Stimulated activated naive CD8-positive, alpha-beta T cell treated with anti-CD3 and anti-CD28 coated beads, Interleukin-15, Interleukin-2, amounts not matched to agents 100 ng/mL and 50 ng/mL, for 24 hours (primary cell): ENCODE measurements around the gene ZNF768.
"Not testable (repeated sequence)": the region's sequence is repeated elsewhere in the genome, so short reads cannot be mapped to it uniquely, and the experiment has no call there.

ENCODE experiments used
- H3K27ac Mint-ChIP-seq: one replicate; pipeline ENCODE4 v1.8.0; 2021; ENCODE audit warnings: mild to moderate bottlenecking, mixed read lengths
- H3K27me3 Mint-ChIP-seq: one replicate; pipeline ENCODE4 v1.8.0; 2021; ENCODE audit warnings: mixed read lengths
- H3K36me3 Mint-ChIP-seq: one replicate; pipeline ENCODE4 v1.8.0; 2021; ENCODE audit warnings: low read depth, mixed read lengths
- H3K4me1 Mint-ChIP-seq: one replicate; pipeline ENCODE4 v1.8.0; 2021; ENCODE audit warnings: low read depth, mixed read lengths
- H3K4me3 Mint-ChIP-seq: one replicate; pipeline ENCODE4 v1.8.0; 2021; ENCODE audit warnings: mild to moderate bottlenecking, mixed read lengths
- H3K9me3 Mint-ChIP-seq: one replicate; pipeline ENCODE4 v1.8.0; 2021; ENCODE audit warnings: mixed read lengths

Gene ZNF768

DNA sequence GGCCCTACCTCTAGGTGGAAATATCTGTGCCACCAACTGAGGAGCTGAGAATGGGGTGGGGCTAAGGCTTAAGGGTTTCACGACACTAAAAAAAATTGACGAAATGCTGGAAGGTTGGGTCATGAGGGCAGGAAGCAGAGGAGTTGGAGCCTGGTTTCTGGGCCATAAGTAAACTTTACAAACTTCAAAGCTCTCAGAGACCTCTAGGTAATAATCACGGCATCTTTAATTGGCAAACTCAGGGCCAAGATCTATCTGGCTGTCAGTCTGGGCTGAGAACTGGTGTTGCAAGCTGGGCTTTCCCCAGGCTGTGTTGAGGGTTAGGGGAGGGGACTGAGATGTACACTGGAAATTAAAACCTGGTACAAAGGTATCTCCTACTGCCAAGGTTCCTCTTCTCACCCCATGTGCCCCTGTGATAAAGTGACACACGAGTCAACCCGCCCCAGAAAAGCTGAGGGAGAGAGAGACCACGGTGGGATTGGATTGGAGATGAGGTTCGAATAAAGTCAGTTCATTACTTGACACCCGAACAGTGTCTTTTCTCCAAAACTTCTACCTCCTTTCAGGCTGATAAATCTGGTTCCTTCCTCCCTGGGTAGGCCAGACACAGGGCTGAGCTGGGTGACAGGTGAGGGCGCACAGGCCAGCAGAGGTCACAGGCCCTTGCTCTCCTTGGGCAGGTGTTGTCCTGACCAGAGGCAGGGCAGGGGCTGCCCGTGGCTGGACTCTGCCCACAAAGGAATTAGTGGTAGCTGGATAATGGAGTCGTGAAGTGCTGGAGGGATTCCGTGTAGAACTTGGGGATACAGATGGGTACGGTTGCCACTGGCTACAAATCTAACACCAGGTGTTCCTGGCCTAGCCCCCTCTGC is 4.0 kb upstream of the ZNF768 start:
- peaks cover 46% of the 10 kb centered on the region for H3K4me1 Mint-ChIP-seq
- no peaks in the 10 kb centered on the region for H3K27me3 Mint-ChIP-seq
- no peak overlapping the region for H3K4me3 Mint-ChIP-seq
- H3K9me3 Mint-ChIP-seq, result no peaks in the 10 kb centered on the region
- H3K27ac Mint-ChIP-seq, result peak overlapping the region; percentile 55
- H3K36me3 Mint-ChIP-seq, result peaks cover 21% of the 10 kb centered on the region

DNA sequence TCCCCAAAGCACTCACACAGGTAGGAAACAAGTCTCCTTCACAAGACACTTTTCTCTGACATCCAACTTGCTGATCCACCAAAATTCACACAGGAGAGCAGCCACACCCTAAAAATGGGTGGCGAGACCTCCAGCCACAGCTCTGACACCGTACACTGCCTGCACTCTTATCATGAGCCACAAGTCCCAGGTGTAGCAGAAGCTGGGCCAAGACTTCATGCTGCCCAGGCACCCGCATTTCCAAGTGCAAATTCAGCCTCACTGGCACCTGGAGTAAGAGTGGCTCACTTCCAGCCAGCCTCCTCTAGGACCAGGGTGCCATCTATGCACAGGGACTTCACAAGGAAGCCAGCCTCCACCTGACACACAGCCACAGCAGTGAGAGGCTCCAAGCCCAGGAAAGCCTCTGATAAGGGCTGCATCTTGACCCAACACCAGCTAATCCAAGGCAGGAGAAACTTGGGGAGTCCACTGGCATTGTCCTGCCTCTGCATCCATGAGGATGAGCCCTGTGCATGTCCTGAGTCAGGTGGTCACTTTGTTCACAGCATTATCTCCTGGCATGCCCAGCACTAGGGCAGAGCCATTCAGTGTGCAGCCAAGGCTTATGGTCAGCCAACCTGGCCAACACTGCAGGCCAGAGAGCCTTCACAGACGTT is 2.6 kb upstream of the ZNF768 start:
- Mint-ChIP-seq H3K9me3 (no peaks in the 10 kb centered on the region), H3K27me3 (no peaks in the 10 kb centered on the region), H3K4me1 (peaks cover 43% of the 10 kb centered on the region), H3K27ac (no peak overlapping the region), H3K36me3 (peaks cover 17% of the 10 kb centered on the region), H3K4me3 (no peak overlapping the region)

- H3K9me3 Mint-ChIP-seq, result no peaks in the 10 kb centered on the region
- peak overlapping the region; percentile 62 for H3K27ac Mint-ChIP-seq
- H3K4me1 Mint-ChIP-seq, result peaks cover 32% of the 10 kb centered on the region
These were observed 1.3 kb upstream of the ZNF768 start for GRCh38 chr16:30527635-30528178.

DNA sequence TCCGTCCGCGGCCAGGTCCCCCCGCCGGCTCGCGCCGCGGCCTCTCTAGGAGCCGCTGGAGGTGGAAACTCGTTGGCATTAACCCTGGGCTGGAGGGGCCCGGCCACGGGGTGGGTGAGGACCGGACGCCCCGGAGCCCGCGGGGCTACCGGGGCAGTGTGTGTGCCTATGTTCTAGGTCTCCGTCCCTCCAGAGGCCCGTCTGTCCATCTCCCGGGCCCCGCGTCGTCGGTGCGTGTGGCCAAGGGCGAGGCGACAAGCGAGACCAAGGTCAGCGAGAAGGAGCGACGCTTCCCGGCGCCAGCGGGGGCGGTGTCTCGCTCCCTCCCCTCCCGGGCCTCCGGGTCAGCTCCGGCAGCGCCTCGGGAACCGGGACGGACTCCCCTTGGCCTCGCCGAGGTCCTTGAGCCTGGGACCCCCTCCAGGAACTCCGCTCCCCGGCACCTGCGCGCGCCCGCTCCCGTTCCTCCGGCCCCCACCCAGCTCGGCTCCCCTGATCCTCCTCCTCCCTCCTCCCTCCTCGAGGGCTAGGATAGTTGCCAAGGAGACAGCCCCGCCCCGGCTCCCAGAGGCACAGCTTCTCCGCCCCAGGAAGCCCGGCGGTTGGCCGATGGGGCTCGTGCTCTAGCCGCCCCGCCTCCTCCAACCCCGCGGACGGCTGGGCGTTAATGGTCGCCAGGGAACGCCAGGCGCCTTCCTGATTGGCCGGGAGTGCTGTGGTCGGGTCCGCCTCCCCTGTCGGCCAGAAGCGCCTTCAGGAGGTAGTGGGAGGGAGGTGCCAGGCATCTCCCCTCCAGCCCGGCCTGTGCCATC is 663 bp upstream of the ZNF768 start:
- peak overlapping the region; percentile 71 for H3K4me3 Mint-ChIP-seq
- peaks cover 17% of the 10 kb centered on the region for H3K36me3 Mint-ChIP-seq
- H3K27ac Mint-ChIP-seq, result peak overlapping the region; percentile 62
- H3K9me3 Mint-ChIP-seq, result no peaks in the 10 kb centered on the region
- H3K27me3 Mint-ChIP-seq, result no peaks in the 10 kb centered on the region
- H3K4me1 Mint-ChIP-seq, result peaks cover 32% of the 10 kb centered on the region

More at GRCh38 chr16:30527635-30528178, 1.3 kb upstream of the ZNF768 start:
- H3K27me3 Mint-ChIP-seq, result no peaks in the 10 kb centered on the region
- peak overlapping the region; percentile 71 for H3K4me3 Mint-ChIP-seq
- peaks cover 12% of the 10 kb centered on the region for H3K36me3 Mint-ChIP-seq

DNA sequence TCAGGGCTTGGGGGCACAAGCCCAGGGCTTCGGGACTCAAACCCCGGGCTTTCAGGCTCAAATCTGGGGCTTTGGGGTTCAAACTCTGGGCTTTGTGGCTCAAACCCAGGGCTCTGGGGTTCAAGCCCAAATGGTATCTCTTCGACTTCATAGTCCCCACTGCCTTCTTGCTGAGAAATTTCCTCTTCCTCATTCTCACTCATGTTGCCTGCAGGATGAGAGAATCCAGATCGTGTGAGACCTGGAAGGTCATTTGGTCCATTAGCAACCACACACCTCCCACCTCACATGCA is 576 bp downstream of the ZNF768 start:
- Mint-ChIP-seq H3K27ac (no peak overlapping the region), H3K4me1 (peaks cover 30% of the 10 kb centered on the region)

GRCh38 chr16:30524575-30525568 is 1.5 kb downstream of the ZNF768 start:
- Mint-ChIP-seq H3K9me3 (no peaks in the 10 kb centered on the region), H3K4me3 (no peak overlapping the region), H3K36me3 (peaks cover 21% of the 10 kb centered on the region), H3K4me1 (peaks cover 22% of the 10 kb centered on the region), H3K27me3 (no peaks in the 10 kb centered on the region), H3K27ac (peak overlapping the region; percentile 65)

More for the DNA sequence above, 576 bp downstream of the ZNF768 start:
- Mint-ChIP-seq H3K27me3 (no peaks in the 10 kb centered on the region), H3K4me3 (peak overlapping the region; percentile 82), H3K9me3 (no peaks in the 10 kb centered on the region), H3K36me3 (peaks cover 16% of the 10 kb centered on the region)

DNA sequence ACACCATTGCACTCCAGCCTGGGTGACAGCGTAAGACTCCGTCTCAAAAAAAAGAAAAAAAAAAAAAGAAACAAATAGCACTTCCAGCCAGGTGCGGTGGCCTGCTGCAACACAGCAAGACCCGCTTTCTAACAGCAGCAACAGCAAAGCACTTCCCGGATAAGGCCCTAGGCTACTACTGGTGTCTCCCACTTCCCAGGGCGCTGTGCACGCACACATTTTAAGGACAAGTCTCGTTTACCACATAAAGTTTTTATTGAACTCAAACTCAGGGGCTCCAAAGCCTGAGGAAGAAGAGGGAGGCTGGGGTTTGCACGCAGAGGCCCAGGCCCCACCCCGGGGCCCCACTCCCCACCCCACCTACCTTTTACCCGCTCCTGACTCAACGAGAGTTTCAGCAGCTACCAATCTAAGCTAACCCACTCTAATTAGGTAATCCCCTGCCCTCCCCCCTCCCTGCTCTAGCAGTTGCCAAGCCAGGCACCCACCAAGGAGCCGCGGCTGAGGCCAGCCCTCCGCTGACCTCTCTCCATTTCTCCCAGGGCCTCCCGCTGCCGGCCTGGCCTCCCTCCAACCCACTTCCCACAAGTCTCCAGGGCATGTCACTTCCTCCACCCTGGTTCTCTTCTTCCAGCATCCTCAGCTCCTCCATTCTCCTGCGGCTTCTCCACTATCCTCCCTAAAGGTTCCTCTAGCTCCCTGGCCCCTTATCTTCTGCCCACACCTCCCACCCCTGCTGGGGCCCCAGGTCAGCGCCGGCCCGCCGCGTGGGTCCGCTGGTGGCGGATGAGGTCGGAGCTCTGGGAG is 2.4 kb downstream of the ZNF768 start:
- peaks cover 18% of the 10 kb centered on the region for H3K4me1 Mint-ChIP-seq
- H3K36me3 Mint-ChIP-seq, result peaks cover 30% of the 10 kb centered on the region
- H3K9me3 Mint-ChIP-seq, result no peaks in the 10 kb centered on the region
- H3K4me3 Mint-ChIP-seq, result no peak overlapping the region
- no peaks in the 10 kb centered on the region for H3K27me3 Mint-ChIP-seq
- H3K27ac Mint-ChIP-seq, result no peak overlapping the region

- H3K27me3 Mint-ChIP-seq, H3K9me3 Mint-ChIP-seq, H3K27ac Mint-ChIP-seq, H3K4me3 Mint-ChIP-seq: not testable (repeated sequence)
- Mint-ChIP-seq H3K36me3 (peaks cover 37% of the 10 kb centered on the region), H3K4me1 (peaks cover 10% of the 10 kb centered on the region)
These were observed 3.5 kb downstream of the ZNF768 start for GRCh38 chr16:30522702-30523463.

DNA sequence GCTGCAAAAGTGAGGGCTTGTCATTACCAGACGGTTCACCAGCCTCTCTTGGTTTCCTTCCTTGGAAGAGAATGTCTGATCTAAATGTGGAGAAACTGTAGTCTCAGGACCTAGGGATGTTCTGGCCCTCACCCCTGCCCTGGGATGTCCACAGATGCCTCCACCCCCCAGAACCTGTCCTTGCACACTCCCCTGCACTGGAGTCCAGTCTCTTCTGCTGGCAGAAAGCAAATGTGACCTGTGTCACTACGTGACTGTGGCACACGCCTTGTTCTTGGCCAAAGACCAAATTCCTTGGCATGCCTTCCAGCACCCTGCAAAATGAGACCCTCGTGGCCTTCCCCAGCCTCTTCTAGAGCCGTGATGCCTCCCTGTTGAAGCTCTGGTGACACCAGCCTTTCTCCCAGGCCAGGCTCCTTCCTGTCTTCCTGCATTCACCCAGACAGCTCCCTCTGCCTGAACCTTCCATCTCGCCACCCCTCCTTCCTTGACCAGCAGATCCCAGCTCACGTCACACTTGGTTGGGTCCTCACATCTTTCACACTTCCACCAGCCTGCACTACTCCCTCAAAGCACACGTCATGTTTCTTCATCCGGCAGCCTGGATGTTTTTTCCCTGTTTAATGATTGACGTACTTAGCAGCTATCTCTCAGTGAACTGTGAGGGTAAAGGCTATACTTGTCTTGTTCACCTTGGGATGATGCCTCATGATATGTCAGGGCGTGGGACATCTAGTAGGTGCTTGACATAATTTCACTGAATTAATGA is 4.3 kb downstream of the ZNF768 start:
- Mint-ChIP-seq H3K4me1 (peaks cover 4% of the 10 kb centered on the region), H3K27me3 (no peaks in the 10 kb centered on the region), H3K9me3 (no peaks in the 10 kb centered on the region), H3K27ac (peak overlapping the region; percentile 49), H3K36me3 (peaks cover 45% of the 10 kb centered on the region), H3K4me3 (no peak overlapping the region)

DNA sequence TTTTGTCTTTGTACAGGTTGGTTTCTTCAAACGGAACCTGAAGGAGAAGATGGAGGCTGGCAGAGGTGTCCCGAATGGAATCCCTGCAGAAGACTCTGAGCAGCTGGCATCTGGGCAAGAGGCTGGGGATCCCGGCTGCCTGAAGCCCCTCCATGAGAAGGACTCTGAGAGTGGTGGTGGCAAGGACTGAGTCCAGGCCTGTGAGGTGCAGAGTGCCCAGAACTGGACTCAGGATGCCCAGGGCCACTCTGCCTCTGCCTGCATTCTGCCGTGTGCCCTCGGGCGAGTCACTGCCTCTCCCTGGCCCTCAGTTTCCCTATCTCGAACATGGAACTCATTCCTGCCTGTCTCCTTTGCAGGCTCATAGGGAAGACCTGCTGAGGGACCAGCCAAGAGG is 4.9 kb downstream of the ZNF768 start:
- Mint-ChIP-seq H3K36me3 (peaks cover 51% of the 10 kb centered on the region), H3K4me1 (peaks cover 4% of the 10 kb centered on the region), H3K4me3 (no peak overlapping the region), H3K27me3 (no peaks in the 10 kb centered on the region), H3K9me3 (no peaks in the 10 kb centered on the region), H3K27ac (no peak overlapping the region)

DNA sequence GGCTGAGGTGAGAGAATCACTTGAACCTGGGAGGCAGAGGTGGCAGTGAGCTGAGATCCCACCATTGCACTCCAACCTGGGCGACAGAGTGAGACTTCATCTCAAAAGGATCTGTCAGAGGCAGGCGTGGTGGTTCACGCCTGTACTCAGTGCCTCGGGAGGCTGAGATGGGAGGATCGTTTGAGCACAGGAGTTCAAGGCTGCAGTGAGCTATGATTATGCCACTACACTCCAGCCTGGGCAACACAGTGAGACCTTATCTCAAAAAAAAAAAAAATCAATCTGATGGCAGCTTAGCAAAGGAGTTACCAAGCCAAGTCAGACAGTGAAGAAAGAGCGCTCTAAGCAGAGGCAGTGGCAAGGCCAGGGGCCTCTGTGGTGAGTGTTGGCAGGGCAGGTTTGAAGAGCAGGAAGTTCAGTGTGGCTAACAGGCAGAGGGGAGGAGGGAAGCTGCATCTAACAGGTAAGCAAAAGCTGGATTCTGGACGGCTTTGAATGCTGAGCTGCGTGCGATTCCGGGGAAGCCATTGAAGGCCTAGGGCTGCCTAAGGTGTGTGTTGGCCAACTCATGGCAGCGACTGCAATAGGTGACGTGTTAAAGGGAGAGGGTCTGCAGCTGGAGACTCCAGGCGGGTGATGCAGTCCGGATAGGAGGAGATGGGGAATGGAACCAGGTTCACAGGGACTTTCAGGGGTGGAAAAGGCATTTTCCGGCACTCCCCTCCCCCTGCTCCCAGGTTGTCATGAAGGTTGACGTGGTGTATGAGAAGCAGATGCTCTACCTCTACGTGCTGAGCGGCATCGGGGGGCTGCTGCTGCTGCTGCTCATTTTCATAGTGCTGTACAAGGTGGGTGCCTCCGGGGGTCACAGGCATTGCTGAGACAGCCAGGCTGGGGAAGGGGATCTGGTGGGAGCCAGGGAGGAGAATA is 7.0 kb downstream of the ZNF768 start:
- Mint-ChIP-seq H3K4me1 (no peaks in the 10 kb centered on the region), H3K27ac (no peak overlapping the region), H3K4me3 (no peak overlapping the region), H3K9me3 (no peaks in the 10 kb centered on the region), H3K36me3 (peaks cover 66% of the 10 kb centered on the region), H3K27me3 (no peaks in the 10 kb centered on the region)
